GM12875 (cell line): ENCODE results near the gene RGS3.

Experiments
- H3K4me3 ChIP-seq: one replicate; pipeline ENCODE4 v1.5.1; 2011; ENCODE audit warnings: low read depth, low read length, control low read depth
- CTCF ChIP-seq: IDR thresholded peaks from 2 replicates; pipeline ENCODE4 v1.5.1; 2011; ENCODE audit warnings: low read depth, mild to moderate bottlenecking, control low read depth, inconsistent platforms, low read length, moderate library complexity, borderline replicate concordance; ENCODE audit not compliant: insufficient read depth

RGS3 gene

GRCh38 chr9:113614843-113615648, 151.5 kb downstream of the RGS3 start:
- no peak for TF ChIP-seq CTCF
- no peak overlapping the region for H3K4me3 ChIP-seq

- no peak for TF ChIP-seq CTCF
These were observed 152.6 kb downstream of the RGS3 start for GRCh38 chr9:113616116-113616515.

GRCh38 chr9:113616621-113617496, 153.3 kb downstream of the RGS3 start:
- no peak for TF ChIP-seq CTCF
- H3K4me3 ChIP-seq = no peak overlapping the region

More at GRCh38 chr9:113616116-113616515, 152.6 kb downstream of the RGS3 start:
- no peak overlapping the region for H3K4me3 ChIP-seq

GRCh38 chr9:113617550-113617949, 154.0 kb downstream of the RGS3 start:
- no peak for TF ChIP-seq CTCF

GRCh38 chr9:113618836-113619490, 155.4 kb downstream of the RGS3 start:
- TF ChIP-seq CTCF = no peak
- H3K4me3 ChIP-seq = no peak overlapping the region

More at GRCh38 chr9:113617550-113617949, 154.0 kb downstream of the RGS3 start:
- H3K4me3 ChIP-seq = no peak overlapping the region

GRCh38 chr9:113619491-113620376, 156.2 kb downstream of the RGS3 start:
- no peak for TF ChIP-seq CTCF
- H3K4me3 ChIP-seq = no peak overlapping the region
